Skin of body (tissue), 2 donors: Measurements from ENCODE around the gene LYPD6. TPM values are rescaled to one million over a fixed set of nuclear protein-coding genes. Genes with fewer than 3 reads are reported as not detected.

Experiments
- DNase-seq: peaks from one replicate; lab custom pipeline; 2025; lab: John Stamatoyannopoulos, UW
- total RNA-seq: library from RNA; depleted of rRNA; stranded (reverse); fragments of >200 nt; gene quantifications from one replicate; pipeline ENCODE4 v1.2.3, GENCODE V29; 2014

Gene LYPD6
- total RNA-seq, 1 donor from 2014 or later: 5.1 TPM

- DNase-seq: no peak
Observed at GRCh38 chr2:149348291-149348690, 17.9 kb downstream of the LYPD6 start.

- DNase-seq: no peak
Observed at GRCh38 chr2:149353421-149353820, 23.0 kb downstream of the LYPD6 start.

GRCh38 chr2:149355716-149356422 is 25.5 kb downstream of the LYPD6 start:
- DNase-seq: no peak

- DNase-seq: no peak
Observed at GRCh38 chr2:149357058-149357457, 26.7 kb downstream of the LYPD6 start.

GRCh38 chr2:149360106-149360505 is 29.7 kb downstream of the LYPD6 start:
- no peak for DNase-seq

- no peak for DNase-seq
Observed at GRCh38 chr2:149363958-149364357, 33.6 kb downstream of the LYPD6 start.

- no peak for DNase-seq
Observed at GRCh38 chr2:149364839-149365238, 34.5 kb downstream of the LYPD6 start.

- peak; percentile 51 for DNase-seq
Observed at GRCh38 chr2:149365931-149366583, 35.7 kb downstream of the LYPD6 start.

- DNase-seq: no peak
Observed at GRCh38 chr2:149370061-149370775, 39.8 kb downstream of the LYPD6 start.

- no peak for DNase-seq
Observed at GRCh38 chr2:149371476-149371875, 41.1 kb downstream of the LYPD6 start.

GRCh38 chr2:149375801-149376361 is 45.5 kb downstream of the LYPD6 start:
- no peak for DNase-seq

GRCh38 chr2:149380205-149380604 is 49.8 kb downstream of the LYPD6 start:
- DNase-seq: no peak

GRCh38 chr2:149383340-149383739 is 53.0 kb downstream of the LYPD6 start:
- peak; percentile 28 for DNase-seq

GRCh38 chr2:149385350-149385749 is 55.0 kb downstream of the LYPD6 start:
- DNase-seq: no peak

- DNase-seq: no peak
Observed at GRCh38 chr2:149387411-149387810, 57.0 kb downstream of the LYPD6 start.

- peak; percentile 5 for DNase-seq
Observed at GRCh38 chr2:149388120-149388816, 57.9 kb downstream of the LYPD6 start.

- DNase-seq: no peak
Observed at GRCh38 chr2:149389506-149390167, 59.2 kb downstream of the LYPD6 start.

GRCh38 chr2:149393614-149394013 is 63.2 kb downstream of the LYPD6 start:
- no peak for DNase-seq

- no peak for DNase-seq
Observed at GRCh38 chr2:149394864-149395263, 64.5 kb downstream of the LYPD6 start.

GRCh38 chr2:149399934-149400615 is 69.7 kb downstream of the LYPD6 start:
- DNase-seq: no peak
